SK-N-SH (cell line): ENCODE data around the gene AP3S2. TPM values are rescaled to one million over a fixed set of nuclear protein-coding genes. Genes with fewer than 3 reads are reported as not detected.

Experiments used
- CTCF ChIA-PET: fragments of 300-600, 350-600 bp; formaldehyde crosslinking; extraction: SDS; loops from one replicate; lab custom pipeline; 2021; lab: Yijun Ruan, JAX
- POLR2A ChIA-PET: fragments of 350-600 bp; sonication (Branson Sonifier 250); formaldehyde crosslinking; extraction: SDS; loops from one replicate; lab custom pipeline; 2020; ENCODE audit warnings: antibody characterized with exemption, inconsistent platforms; lab: Yijun Ruan, JAX
- DNase-seq: peaks from one replicate; pipeline ENCODE4 v3.0.0; 2012
- H2AFZ ChIP-seq: fragments of 200-600 bp; sonication (generic); 2 replicates; pipeline ENCODE4 v1.8.1; 2016; ENCODE audit warnings: antibody characterized with exemption, mild to moderate bottlenecking, low read depth
- H3F3A ChIP-seq: fragments of 200-600 bp; sonication (generic); replicated peaks from 2 replicates; pipeline ENCODE3; 2016; ENCODE audit warnings: antibody characterized with exemption, mild to moderate bottlenecking; ENCODE audit not compliant: insufficient read depth
- H3K27ac ChIP-seq, 2 experiments: fragments of 200-500 bp in 1 of 2; fragments of 200-600 bp in 1 of 2; sonication (Bioruptor generic) in 1 of 2; sonication (generic), shearing (Covaris generic) in 1 of 2; 2 replicates each; pipeline versions ENCODE4 v1.5.1 to v1.6.1; 2014 to 2016; ENCODE audit warnings: low read depth in 2 of 2, inconsistent platforms in 1 of 2, low read length in 1 of 2, mild to moderate bottlenecking in 1 of 2, mixed read lengths in 1 of 2
- H3K27me3 ChIP-seq: fragments of 200-600 bp; sonication (generic), shearing (Covaris generic); 2 replicates; pipeline ENCODE4 v1.6.1; 2016; ENCODE audit warnings: mixed run types; ENCODE audit not compliant: insufficient read depth
- H3K36me3 ChIP-seq, 2 experiments: fragments of 200-500 bp in 1 of 2; fragments of 200-600 bp in 1 of 2; sonication (Bioruptor generic) in 1 of 2; sonication (generic) in 1 of 2; replicated peaks in 1 of 2; 2 replicates each; pipeline versions ENCODE3 to v1.5.1; 2014 to 2016; ENCODE audit warnings: low read length in 1 of 2, mild to moderate bottlenecking in 1 of 2; ENCODE audit not compliant: insufficient read depth in 2 of 2, control insufficient read depth in 1 of 2
- H3K4me1 ChIP-seq, 2 experiments: fragments of 200-500 bp in 1 of 2; fragments of 200-600 bp in 1 of 2; sonication (Bioruptor generic) in 1 of 2; sonication (generic), shearing (Covaris generic) in 1 of 2; 2 replicates each; pipeline versions ENCODE4 v1.5.1 to v1.6.1; 2014 to 2016; ENCODE audit warnings: low read depth in 1 of 2, low read length in 1 of 2, mixed run types in 1 of 2; ENCODE audit not compliant: insufficient read depth in 2 of 2, control insufficient read depth in 1 of 2
- H3K4me2 ChIP-seq: fragments of 200-600 bp; sonication (generic), shearing (Covaris generic); 2 replicates; pipeline ENCODE4 v1.6.1; 2017; ENCODE audit warnings: mixed run types
- H3K4me3 ChIP-seq, 2 experiments: fragments of 200-500 bp in 1 of 2; fragments of 200-600 bp in 1 of 2; sonication (Bioruptor generic) in 1 of 2; sonication (generic), shearing (Covaris generic) in 1 of 2; 2 replicates each; pipeline versions ENCODE4 v1.5.1 to v1.8.1; 2014 to 2016; ENCODE audit warnings: low read depth in 2 of 2, inconsistent platforms in 1 of 2, low read length in 1 of 2, mild to moderate bottlenecking in 1 of 2, mixed read lengths in 1 of 2, moderate library complexity in 1 of 2
- H3K79me2 ChIP-seq: fragments of 200-600 bp; sonication (generic); 2 replicates; pipeline ENCODE4 v1.8.1; 2017; ENCODE audit warnings: mild to moderate bottlenecking; ENCODE audit not compliant: insufficient read depth
- H3K9ac ChIP-seq: fragments of 200-600 bp; sonication (generic); 2 replicates; pipeline ENCODE4 v1.6.1; 2017; ENCODE audit warnings: mixed run types
- H3K9me2 ChIP-seq: fragments of 200-600 bp; sonication (generic); 2 replicates; pipeline ENCODE4 v1.6.1; 2017; ENCODE audit warnings: mixed run types
- H3K9me3 ChIP-seq: fragments of 200-600 bp; sonication (generic); 2 replicates; pipeline ENCODE4 v1.6.1; 2017; ENCODE audit warnings: mixed run types, mild to moderate bottlenecking, moderate library complexity
- H4K20me1 ChIP-seq: fragments of 200-600 bp; sonication (generic); 2 replicates; pipeline ENCODE4 v1.6.1; 2017; ENCODE audit warnings: mild to moderate bottlenecking, mixed run types; ENCODE audit not compliant: insufficient read depth
- YY1 ChIP-seq: IDR thresholded peaks from 2 replicates; pipeline ENCODE4 v1.4.0; 2012; ENCODE audit warnings: low read depth, mild to moderate bottlenecking
- WGBS: methylation state at CpG from one replicate; pipeline ENCODE4 v1.1.6; 2017; ENCODE audit warnings: low lambda C conversion rate; 5-methylcytosine and 5-hydroxymethylcytosine counted together
- polyA plus RNA-seq, 3 experiments: library from polyadenylated mRNA; depleted of rRNA; stranded (reverse); fragments of >200 nt; gene quantifications; 2 replicates each; pipeline ENCODE4 v1.2.3, GENCODE V29; 2012
- TF ChIP-seq, protein P1 (sequence below): IDR thresholded peaks from 2 replicates; pipeline ENCODE4 v1.4.0; 2012; ENCODE audit warnings: low read depth, borderline replicate concordance

AP3S2 gene
- polyA plus RNA-seq, 1 of the 3 experiments (the other 2 are of a cell fraction): 11.9 TPM

GRCh38 chr15:89828281-89829145 lies 65.3 kb downstream of the AP3S2 start:
- DNase-seq: no peak
- ChIA-PET CTCF (interaction anchor here (0.8 to 2.5 kb wide), 7 partner anchors 9 to 88 kb away, joined by 3 to 9 read pairs (median 4); no protein-coding TSS in a partner anchor), POLR2A (no interaction called here)
- Histone ChIP-seq H3K36me3 (peaks cover 8 to 9% of the 10 kb centered on the region in 2 experiments), H3K9me3 (no peaks in the 10 kb centered on the region), H3K27me3 (no peaks in the 10 kb centered on the region), H3F3A (no peaks in the 10 kb centered on the region), H3K79me2 (no peaks in the 10 kb centered on the region), H2AFZ (no peak overlapping the region), H3K4me1 (peaks cover 2 to 3% of the 10 kb centered on the region in 2 experiments; a peak in 1 of 4 replicates), H3K4me3 (no peak overlapping the region), H3K9ac (no peak overlapping the region), H3K4me2 (no peak overlapping the region; the same call in 1 of the 2 replicates), H3K9me2 (no peaks in the 10 kb centered on the region), H3K27ac (no peak overlapping the region; a peak in 1 of 4 replicates), H4K20me1 (no peaks in the 10 kb centered on the region)
- TF ChIP-seq, protein P1, sequence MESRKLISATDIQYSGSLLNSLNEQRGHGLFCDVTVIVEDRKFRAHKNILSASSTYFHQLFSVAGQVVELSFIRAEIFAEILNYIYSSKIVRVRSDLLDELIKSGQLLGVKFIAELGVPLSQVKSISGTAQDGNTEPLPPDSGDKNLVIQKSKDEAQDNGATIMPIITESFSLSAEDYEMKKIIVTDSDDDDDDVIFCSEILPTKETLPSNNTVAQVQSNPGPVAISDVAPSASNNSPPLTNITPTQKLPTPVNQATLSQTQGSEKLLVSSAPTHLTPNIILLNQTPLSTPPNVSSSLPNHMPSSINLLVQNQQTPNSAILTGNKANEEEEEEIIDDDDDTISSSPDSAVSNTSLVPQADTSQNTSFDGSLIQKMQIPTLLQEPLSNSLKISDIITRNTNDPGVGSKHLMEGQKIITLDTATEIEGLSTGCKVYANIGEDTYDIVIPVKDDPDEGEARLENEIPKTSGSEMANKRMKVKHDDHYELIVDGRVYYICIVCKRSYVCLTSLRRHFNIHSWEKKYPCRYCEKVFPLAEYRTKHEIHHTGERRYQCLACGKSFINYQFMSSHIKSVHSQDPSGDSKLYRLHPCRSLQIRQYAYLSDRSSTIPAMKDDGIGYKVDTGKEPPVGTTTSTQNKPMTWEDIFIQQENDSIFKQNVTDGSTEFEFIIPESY: no peak
- TF ChIP-seq YY1: no peak
- 84% methylated on average over 16 of the region's 17 CpGs for WGBS

DNA sequence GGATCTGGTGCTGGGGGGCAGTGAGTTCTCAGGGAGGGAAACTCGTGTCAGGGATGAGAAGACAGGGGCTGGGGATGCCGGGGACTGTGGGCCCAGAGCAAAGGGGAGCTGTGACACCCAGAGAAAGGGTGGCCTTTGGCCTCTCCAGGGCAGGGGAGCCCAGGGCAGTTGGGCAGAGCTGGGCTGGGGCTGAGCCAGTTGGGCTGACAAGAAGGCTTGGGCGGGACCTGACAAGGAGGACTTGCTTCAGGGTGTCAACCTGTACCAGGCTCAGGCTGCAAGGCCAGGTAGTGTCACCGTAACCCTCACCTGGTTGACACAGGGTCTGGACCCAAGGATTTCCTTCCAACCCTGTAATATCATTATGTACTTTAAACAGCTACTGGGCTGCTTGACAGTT lies 66.0 kb downstream of the AP3S2 start:
- ChIA-PET POLR2A (no interaction called here), CTCF (interaction anchor here (0.9 to 2.5 kb wide), 5 partner anchors 9 to 67 kb away, joined by 3 to 9 read pairs (median 4); no protein-coding TSS in a partner anchor)
- Histone ChIP-seq H3K79me2 (no peaks in the 10 kb centered on the region), H4K20me1 (no peaks in the 10 kb centered on the region), H3K4me2 (no peak overlapping the region), H3K27me3 (no peaks in the 10 kb centered on the region), H3K27ac (no peak overlapping the region; a peak in 1 of 4 replicates), H3F3A (no peaks in the 10 kb centered on the region), H3K9me2 (no peaks in the 10 kb centered on the region), H3K9me3 (no peaks in the 10 kb centered on the region), H3K9ac (no peak overlapping the region), H3K4me1 (peaks cover 8 to 9% of the 10 kb centered on the region in 2 experiments; a peak in 3 of 4 replicates), H3K36me3 (peaks cover 2 to 3% of the 10 kb centered on the region in 2 experiments), H3K4me3 (no peak overlapping the region), H2AFZ (no peak overlapping the region)
- TF ChIP-seq, protein P1: no peak
- WGBS: 89% methylated on average over 2 of the region's 4 CpGs
- DNase-seq: no peak
